Osteoblast (primary cell): ENCODE results near the gene ZNF496. TPM values are rescaled to one million over a fixed set of nuclear protein-coding genes. Genes with fewer than 3 reads are reported as not detected.
A peak's percentile ranks its signal among the peaks of the same experiment; 100 is the strongest.

Experiments
- DNase-seq: peaks from one replicate; pipeline ENCODE4 v3.0.0; 2011; ENCODE audit warnings: low spot score, mixed read lengths; ENCODE audit not compliant: insufficient read length; ENCODE audit errors: missing footprints
- H2AFZ ChIP-seq: 2 replicates; pipeline ENCODE4 v1.6.0; 2011; ENCODE audit warnings: mild to moderate bottlenecking, low read length
- H3K27ac ChIP-seq: 2 replicates; pipeline ENCODE4 v1.5.1; 2011; ENCODE audit warnings: mild to moderate bottlenecking, low read depth, low read length, moderate library complexity
- H3K27me3 ChIP-seq: 2 replicates; pipeline ENCODE4 v1.6.0; 2012; ENCODE audit warnings: mild to moderate bottlenecking, control low read depth, inconsistent platforms, low read length, moderate library complexity; ENCODE audit not compliant: insufficient read depth
- H3K36me3 ChIP-seq: 2 replicates; pipeline ENCODE4 v1.5.1; 2011; ENCODE audit warnings: mild to moderate bottlenecking, low read length, control low read depth, moderate library complexity; ENCODE audit not compliant: insufficient read depth
- H3K4me1 ChIP-seq: 2 replicates; pipeline ENCODE4 v1.5.1; 2011; ENCODE audit warnings: mild to moderate bottlenecking, low read length, control low read depth, moderate library complexity; ENCODE audit not compliant: insufficient read depth
- H3K4me2 ChIP-seq: 2 replicates; pipeline ENCODE4 v1.6.0; 2011; ENCODE audit warnings: mild to moderate bottlenecking, low read length; ENCODE audit not compliant: insufficient read depth
- H3K4me3 ChIP-seq: fragments of 200-600 bp; sonication (generic); 3 replicates; pipeline ENCODE4 v1.5.1; 2012; ENCODE audit warnings: mild to moderate bottlenecking, low read length, inconsistent platforms; ENCODE audit not compliant: insufficient read depth
- H3K79me2 ChIP-seq: 2 replicates; pipeline ENCODE4 v1.6.0; 2012; ENCODE audit warnings: mild to moderate bottlenecking, low read length, control low read depth, inconsistent platforms; ENCODE audit not compliant: insufficient read depth
- H3K9me3 ChIP-seq: 2 replicates; pipeline ENCODE4 v1.5.1; 2011; ENCODE audit warnings: low read depth, low read length, control low read depth
- H4K20me1 ChIP-seq: 2 replicates; pipeline ENCODE4 v1.6.0; 2012; ENCODE audit warnings: mild to moderate bottlenecking, low read length, control low read depth; ENCODE audit not compliant: insufficient read depth
- CTCF ChIP-seq: IDR thresholded peaks from 2 replicates; pipeline ENCODE4 v1.5.1; 2011; ENCODE audit warnings: mild to moderate bottlenecking, low read depth, low read length, moderate library complexity; ENCODE audit errors: extremely low read depth
- total RNA-seq: library from RNA; depleted of rRNA; stranded (reverse); fragments of >200 nt; gene quantifications from 2 replicates; pipeline ENCODE4 v1.2.3, GENCODE V29; 2012

The ZNF496 gene
- total RNA-seq, 1 donor = 29.3 TPM

- TF ChIP-seq CTCF = no peak
- H3K79me2 ChIP-seq = no peaks in the 10 kb centered on the region
- DNase-seq = no peak
Observed at GRCh38 chr1:247350587-247350986, 18.9 kb upstream of the ZNF496 start.

GRCh38 chr1:247347477-247348222 is 16.0 kb upstream of the ZNF496 start:
- H2AFZ ChIP-seq = no peak overlapping the region
- TF ChIP-seq CTCF = no peak
- H3K27ac ChIP-seq = no peak overlapping the region
- H3K4me1 ChIP-seq = peaks cover 8% of the 10 kb centered on the region
- H3K4me2 ChIP-seq = peak overlapping the region; percentile 48
- H3K9me3 ChIP-seq = no peaks in the 10 kb centered on the region
- H3K4me3 ChIP-seq = peak overlapping the region; percentile 40
- DNase-seq = peak; percentile 62
- no peaks in the 10 kb centered on the region for H3K27me3 ChIP-seq
- H4K20me1 ChIP-seq = no peaks in the 10 kb centered on the region
- H3K79me2 ChIP-seq = peaks cover 2% of the 10 kb centered on the region
- no peaks in the 10 kb centered on the region for H3K36me3 ChIP-seq

More at GRCh38 chr1:247350587-247350986, 18.9 kb upstream of the ZNF496 start:
- H2AFZ ChIP-seq = no peak overlapping the region
- no peaks in the 10 kb centered on the region for H3K4me1 ChIP-seq
- H3K36me3 ChIP-seq = no peaks in the 10 kb centered on the region
- H3K27me3 ChIP-seq = no peaks in the 10 kb centered on the region
- no peak overlapping the region for H3K4me2 ChIP-seq
- H3K4me3 ChIP-seq = no peak overlapping the region
- H3K9me3 ChIP-seq = no peaks in the 10 kb centered on the region
- no peak overlapping the region for H3K27ac ChIP-seq
- H4K20me1 ChIP-seq = no peaks in the 10 kb centered on the region

GRCh38 chr1:247345881-247346280 is 14.2 kb upstream of the ZNF496 start:
- peaks cover 11% of the 10 kb centered on the region for H3K4me1 ChIP-seq
- H3K27me3 ChIP-seq = no peaks in the 10 kb centered on the region
- peaks cover 2% of the 10 kb centered on the region for H3K79me2 ChIP-seq
- H3K4me2 ChIP-seq = no peak overlapping the region
- H4K20me1 ChIP-seq = no peaks in the 10 kb centered on the region
- H3K36me3 ChIP-seq = no peaks in the 10 kb centered on the region
- no peak for TF ChIP-seq CTCF
- H3K9me3 ChIP-seq = no peaks in the 10 kb centered on the region
- no peak for DNase-seq
- no peak overlapping the region for H3K4me3 ChIP-seq
- no peak overlapping the region for H3K27ac ChIP-seq
- no peak overlapping the region for H2AFZ ChIP-seq

GRCh38 chr1:247343801-247344200 is 12.1 kb upstream of the ZNF496 start:
- Histone ChIP-seq H3K79me2 (peaks cover 8% of the 10 kb centered on the region), H3K9me3 (no peaks in the 10 kb centered on the region), H3K4me3 (no peak overlapping the region), H3K27me3 (no peaks in the 10 kb centered on the region), H3K36me3 (peaks cover 10% of the 10 kb centered on the region), H3K27ac (no peak overlapping the region), H4K20me1 (no peaks in the 10 kb centered on the region), H3K4me1 (peaks cover 15% of the 10 kb centered on the region), H2AFZ (no peak overlapping the region), H3K4me2 (no peak overlapping the region)
- DNase-seq = no peak
- no peak for TF ChIP-seq CTCF
